ENCODE measurements around the gene CAMK2A. TPM values are rescaled to one million over a fixed set of nuclear protein-coding genes. Genes with fewer than 3 reads are reported as not detected.

The CAMK2A gene
- total RNA-seq, 1 donor from 2014 or later: 1.5 TPM

DNA sequence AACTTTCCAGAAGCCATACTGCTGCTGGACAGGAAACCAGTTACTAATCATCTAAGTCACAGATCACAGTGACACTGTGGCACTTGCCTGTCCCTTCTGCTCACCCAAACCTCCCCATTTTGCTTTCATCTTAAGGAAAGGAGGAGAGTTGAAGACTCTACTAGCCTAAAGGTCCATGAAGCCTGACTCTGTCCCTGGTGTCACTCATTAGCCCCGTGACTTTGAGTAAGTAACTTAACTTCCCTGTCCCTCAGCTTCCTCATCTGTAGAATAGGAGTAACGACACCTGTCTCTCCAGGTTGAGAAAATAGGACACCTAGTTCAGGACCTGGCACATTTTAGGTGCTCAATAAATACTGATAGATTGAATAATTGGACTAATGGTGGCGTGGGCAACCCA lies 100.2 kb downstream of the CAMK2A start:
- ATAC-seq: no peak
- TF ChIP-seq, protein P1, sequence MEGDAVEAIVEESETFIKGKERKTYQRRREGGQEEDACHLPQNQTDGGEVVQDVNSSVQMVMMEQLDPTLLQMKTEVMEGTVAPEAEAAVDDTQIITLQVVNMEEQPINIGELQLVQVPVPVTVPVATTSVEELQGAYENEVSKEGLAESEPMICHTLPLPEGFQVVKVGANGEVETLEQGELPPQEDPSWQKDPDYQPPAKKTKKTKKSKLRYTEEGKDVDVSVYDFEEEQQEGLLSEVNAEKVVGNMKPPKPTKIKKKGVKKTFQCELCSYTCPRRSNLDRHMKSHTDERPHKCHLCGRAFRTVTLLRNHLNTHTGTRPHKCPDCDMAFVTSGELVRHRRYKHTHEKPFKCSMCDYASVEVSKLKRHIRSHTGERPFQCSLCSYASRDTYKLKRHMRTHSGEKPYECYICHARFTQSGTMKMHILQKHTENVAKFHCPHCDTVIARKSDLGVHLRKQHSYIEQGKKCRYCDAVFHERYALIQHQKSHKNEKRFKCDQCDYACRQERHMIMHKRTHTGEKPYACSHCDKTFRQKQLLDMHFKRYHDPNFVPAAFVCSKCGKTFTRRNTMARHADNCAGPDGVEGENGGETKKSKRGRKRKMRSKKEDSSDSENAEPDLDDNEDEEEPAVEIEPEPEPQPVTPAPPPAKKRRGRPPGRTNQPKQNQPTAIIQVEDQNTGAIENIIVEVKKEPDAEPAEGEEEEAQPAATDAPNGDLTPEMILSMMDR (IDR thresholded peaks at IDR 0.05): no peak
- Histone ChIP-seq H3K4me1 (no peaks in the 10 kb centered on the region), H3K27me3 (peaks cover 22% of the 10 kb centered on the region), H3K4me3 (no peak overlapping the region), H3K36me3 (no peaks in the 10 kb centered on the region), H3K27ac (no peak overlapping the region), H3K9me3 (no peaks in the 10 kb centered on the region)
- intact Hi-C loops (cut with DNase I): no loop called here
- no peak for DNase-seq

DNA sequence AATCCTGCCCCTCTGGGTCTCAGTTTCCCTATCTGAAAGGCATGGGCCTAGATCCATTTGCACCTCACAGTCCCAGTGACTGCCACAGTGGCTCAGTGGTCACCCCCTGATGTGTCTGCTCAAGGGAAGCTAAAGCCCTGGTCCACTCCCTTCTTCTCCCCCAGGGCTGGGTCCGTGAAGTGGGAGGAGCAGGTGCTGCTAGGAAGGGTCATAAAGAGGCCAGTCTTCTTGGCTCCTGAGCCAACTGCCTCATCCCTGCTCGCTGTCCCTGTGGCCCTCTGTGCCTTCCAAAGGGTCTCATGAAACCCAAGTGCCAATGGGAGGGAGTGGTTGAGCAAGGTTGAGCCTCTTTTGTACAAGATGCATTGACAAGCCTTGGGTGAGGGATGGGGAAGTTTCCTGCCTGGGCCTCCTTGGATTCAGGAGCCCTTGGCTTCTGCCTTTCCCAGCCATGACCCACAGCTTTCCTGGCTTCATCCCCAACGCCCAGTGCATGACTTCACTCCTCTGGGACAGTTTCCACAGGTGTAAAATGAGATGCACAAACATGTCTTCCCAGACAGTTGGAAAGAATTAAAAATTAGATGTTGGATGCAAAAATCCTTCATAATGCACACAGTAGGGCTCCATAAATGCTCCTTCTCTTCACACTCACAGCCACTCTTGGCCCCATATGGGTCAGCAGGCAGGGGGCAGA lies 101.3 kb downstream of the CAMK2A start:
- intact Hi-C loops (cut with DNase I): no loop called here
- no peaks in the 10 kb centered on the region for H3K4me1 ChIP-seq
- H3K36me3 ChIP-seq: no peaks in the 10 kb centered on the region
- no peak overlapping the region for H3K27ac ChIP-seq
- no peaks in the 10 kb centered on the region for H3K9me3 ChIP-seq
- no peak for DNase-seq
- no peak overlapping the region for H3K4me3 ChIP-seq
- ATAC-seq: no peak
- H3K27me3 ChIP-seq: peaks cover 22% of the 10 kb centered on the region
- TF ChIP-seq, protein P1 (IDR thresholded peaks at IDR 0.05): no peak

DNA sequence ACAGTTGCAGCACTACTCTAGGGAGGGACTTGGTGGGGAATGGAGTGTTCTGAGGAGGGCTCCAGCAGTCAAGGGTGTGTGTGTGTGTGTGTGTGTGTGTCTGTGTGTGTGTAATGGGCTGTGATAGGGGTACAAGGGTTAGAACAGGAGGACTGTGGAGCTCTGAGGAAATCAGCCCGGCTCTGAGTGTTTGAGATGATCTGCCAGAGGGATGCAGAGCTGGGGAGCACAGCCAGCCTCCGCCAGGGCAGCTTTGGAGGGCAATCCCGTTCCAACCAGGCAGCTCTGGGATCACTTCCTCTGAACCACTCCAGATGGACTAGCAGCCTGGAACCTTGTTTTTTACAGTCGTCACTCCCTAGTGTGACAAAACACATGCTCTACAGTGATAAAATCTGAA lies 102.7 kb downstream of the CAMK2A start:
- no peak overlapping the region for H3K4me3 ChIP-seq
- ATAC-seq: no peak
- DNase-seq: no peak
- TF ChIP-seq, protein P1 (IDR thresholded peaks at IDR 0.05): no peak
- H3K9me3 ChIP-seq: no peaks in the 10 kb centered on the region
- no peaks in the 10 kb centered on the region for H3K36me3 ChIP-seq
- no peaks in the 10 kb centered on the region for H3K4me1 ChIP-seq
- intact Hi-C loops (cut with DNase I): no loop called here
- peaks cover 22% of the 10 kb centered on the region for H3K27me3 ChIP-seq
- H3K27ac ChIP-seq: no peak overlapping the region

DNA sequence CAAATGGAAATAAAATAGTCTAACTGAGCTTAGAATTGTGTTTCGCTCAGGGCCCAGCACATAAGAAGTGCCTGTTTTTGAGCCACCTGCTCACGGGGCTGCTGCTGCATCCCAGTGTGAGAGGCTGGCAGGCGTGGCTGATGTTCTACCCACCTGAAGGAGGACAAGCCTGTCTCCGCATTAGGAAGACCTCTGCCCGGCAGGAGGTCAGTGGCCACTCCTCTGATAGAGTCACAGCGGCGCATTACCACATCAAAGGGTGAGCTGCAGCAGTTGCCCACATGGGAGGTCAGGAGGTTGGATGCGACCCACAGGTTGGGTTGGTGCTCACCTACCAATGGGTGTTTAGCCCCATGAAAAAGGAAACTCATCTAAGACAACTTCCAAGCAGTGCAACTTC lies 103.4 kb downstream of the CAMK2A start:
- peaks cover 22% of the 10 kb centered on the region for H3K27me3 ChIP-seq
- peaks cover 5% of the 10 kb centered on the region for H3K4me1 ChIP-seq
- DNase-seq: no peak
- no peaks in the 10 kb centered on the region for H3K9me3 ChIP-seq
- no peaks in the 10 kb centered on the region for H3K36me3 ChIP-seq
- intact Hi-C loops (cut with DNase I): no loop called here
- no peak overlapping the region for H3K27ac ChIP-seq
- TF ChIP-seq, protein P1 (IDR thresholded peaks at IDR 0.05): no peak
- no peak overlapping the region for H3K4me3 ChIP-seq
- no peak for ATAC-seq

DNA sequence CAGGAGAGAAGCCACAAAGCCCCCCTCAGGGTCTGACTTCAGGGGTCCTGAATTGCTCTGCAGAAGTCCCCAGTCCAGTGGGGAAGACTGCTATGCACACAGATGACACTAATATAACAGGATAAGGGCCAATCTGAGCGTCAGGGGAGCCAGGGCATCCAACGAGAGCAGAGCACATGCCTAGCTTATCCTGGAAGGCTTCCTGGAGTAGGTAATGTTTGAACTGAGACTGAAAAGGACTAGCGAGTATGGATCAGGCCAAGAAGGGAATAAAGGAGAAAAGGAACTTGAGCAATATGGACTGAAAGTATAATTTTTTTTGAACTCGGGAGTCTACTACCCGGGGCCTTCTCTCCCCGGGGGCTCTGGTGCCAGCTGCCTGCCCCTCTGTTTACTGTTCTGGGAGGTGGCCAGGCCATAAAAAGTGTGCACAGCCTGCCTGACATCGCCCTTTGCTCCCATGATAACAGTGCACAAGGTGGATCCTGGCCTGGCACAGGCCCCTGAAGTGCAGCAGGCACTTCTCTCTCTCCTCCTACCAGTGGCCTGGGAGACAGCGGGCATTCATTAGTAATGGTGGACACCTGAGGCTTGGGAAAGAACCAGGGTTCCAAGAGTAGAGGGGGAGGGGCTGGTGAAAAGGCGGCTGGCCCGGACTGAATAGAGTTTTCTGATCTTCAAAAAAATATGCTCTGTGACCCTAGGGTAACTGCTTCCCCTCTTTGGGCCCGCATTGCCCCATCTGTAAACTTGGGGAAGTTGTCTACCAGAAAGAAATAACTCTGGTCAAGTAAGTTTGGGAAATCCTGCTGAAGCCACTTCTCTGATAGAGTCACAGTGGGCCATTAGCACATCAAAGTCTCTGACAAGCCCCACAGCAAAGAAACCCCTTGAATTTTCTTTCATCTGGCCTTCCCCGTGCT lies 104.3 kb downstream of the CAMK2A start:
- Histone ChIP-seq H3K9me3 (no peaks in the 10 kb centered on the region), H3K4me3 (no peak overlapping the region), H3K36me3 (no peaks in the 10 kb centered on the region), H3K27me3 (peaks cover 18% of the 10 kb centered on the region), H3K4me1 (peaks cover 12% of the 10 kb centered on the region), H3K27ac (no peak overlapping the region)
- TF ChIP-seq, protein P1 (IDR thresholded peaks at IDR 0.05): no peak
- intact Hi-C loops (cut with DNase I): no loop called here
- DNase-seq (no peak), ATAC-seq (peak; percentile 57)
